Stimulated activated CD8-positive, alpha-beta memory T cell treated with anti-CD3 and anti-CD28 coated beads, Interleukin-15, amount 100 ng/mL, for 24 hours (primary cell): ENCODE data around the gene SNRPN.
"Not testable (repeated sequence)": the region's sequence is repeated elsewhere in the genome, so short reads cannot be mapped to it uniquely, and the experiment has no call there.

Experiments used
- DNase-seq: peaks from one replicate; pipeline ENCODE4 v3.0.0-alpha.2; 2020; ENCODE audit warnings: low read depth

SNRPN gene

DNA sequence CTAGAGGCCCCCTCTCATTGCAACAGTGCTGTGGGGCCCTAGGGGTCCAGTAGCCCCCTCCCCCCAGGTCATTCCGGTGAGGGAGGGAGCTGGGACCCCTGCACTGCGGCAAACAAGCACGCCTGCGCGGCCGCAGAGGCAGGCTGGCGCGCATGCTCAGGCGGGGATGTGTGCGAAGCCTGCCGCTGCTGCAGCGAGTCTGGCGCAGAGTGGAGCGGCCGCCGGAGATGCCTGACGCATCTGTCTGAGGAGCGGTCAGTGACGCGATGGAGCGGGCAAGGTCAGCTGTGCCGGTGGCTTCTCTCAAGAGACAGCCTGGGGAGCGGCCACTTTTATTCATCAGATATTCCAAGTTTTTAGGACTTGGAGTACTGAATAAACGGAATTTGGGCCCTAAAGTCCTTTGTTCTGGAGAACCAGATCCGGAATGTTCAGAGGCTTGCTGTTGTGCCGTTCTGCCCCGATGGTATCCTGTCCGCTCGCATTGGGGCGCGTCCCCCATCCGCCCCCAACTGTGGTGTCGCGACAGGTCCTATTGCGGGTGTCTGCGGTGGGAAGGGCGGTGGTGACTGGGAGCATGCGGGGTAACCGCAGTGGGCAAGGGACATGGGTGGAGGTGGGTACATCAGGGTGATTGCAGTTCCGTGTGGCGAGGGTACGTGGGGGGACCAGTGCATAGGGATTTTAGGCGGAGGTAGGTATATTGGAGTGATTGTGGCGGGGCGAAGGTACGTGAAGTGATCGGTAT lies at the start of gene SNRPN, which contains the start of gene SNURF:
Gene SNRPN, plus strand, starts transcription at position 205 of the 748 bp plus-strand sequence. CDS start 19,467 bp downstream, outside the sequence.
Gene SNURF, plus strand, starts transcription at position 205 of the 748 bp plus-strand sequence. Its CDS starts 62 bp downstream, at position 267.
- DNase-seq: peak; percentile 30

DNA sequence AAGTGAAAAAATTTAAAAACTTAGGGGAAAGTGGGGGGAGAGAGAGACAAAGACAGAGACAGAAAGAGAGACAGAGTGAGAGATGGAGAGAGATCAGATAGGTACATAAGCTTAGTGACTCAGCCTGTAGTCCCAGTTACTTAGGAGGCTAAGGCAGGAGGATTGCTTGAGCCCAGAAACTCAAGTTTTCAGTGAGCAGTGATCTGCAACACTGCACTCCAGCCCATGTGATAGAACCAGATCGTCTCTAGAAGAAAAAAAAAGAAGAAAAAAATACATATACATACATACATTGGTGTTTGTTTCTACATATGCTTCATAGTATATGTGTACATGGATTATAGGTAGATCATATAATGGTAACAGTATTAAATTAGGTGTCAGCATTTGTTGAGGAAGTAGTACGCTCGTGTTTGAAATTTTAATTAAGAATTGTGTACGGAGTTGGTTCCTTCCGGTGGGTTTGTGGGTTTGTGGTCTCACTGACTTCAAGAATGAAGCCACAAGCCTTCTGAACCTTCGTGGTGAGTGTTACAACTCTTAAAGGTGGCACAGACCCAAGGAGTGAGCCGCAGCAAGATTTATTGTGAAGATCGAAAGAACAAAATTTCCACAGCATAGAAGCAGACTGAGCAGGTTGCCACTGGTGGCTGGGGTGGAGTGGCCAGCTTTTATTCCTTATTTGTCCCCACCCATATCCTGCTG lies 38.3 kb upstream of the SNRPN start:
- no peak for DNase-seq

GRCh38 chr15:24917431-24917830 lies 37.4 kb upstream of the SNRPN start:
- no peak for DNase-seq

DNA sequence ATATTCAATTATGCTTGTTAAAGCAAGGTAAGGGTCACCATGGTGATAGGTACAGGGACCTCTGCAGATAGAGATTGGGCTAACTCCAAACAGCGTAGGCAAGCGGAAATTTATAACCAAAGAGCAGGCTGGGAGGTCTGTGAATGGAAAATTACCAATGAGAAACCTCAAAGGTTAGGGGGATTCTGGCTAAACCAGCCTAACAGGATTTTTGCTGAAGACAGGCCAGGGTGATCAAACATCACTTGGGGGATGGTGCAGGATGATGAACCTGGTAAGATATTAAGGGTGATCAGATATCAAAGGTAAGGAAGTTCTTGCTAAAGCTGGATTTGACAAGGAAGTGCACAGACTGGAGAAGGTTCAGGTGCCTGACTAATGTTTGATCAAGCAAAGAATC lies 35.3 kb upstream of the SNRPN start:
- DNase-seq: no peak

- DNase-seq: not testable (repeated sequence)
Measured at GRCh38 chr15:24922781-24923180, 32.0 kb upstream of the SNRPN start.

- DNase-seq: no peak
Measured at GRCh38 chr15:24924153-24924552, 30.6 kb upstream of the SNRPN start.

DNA sequence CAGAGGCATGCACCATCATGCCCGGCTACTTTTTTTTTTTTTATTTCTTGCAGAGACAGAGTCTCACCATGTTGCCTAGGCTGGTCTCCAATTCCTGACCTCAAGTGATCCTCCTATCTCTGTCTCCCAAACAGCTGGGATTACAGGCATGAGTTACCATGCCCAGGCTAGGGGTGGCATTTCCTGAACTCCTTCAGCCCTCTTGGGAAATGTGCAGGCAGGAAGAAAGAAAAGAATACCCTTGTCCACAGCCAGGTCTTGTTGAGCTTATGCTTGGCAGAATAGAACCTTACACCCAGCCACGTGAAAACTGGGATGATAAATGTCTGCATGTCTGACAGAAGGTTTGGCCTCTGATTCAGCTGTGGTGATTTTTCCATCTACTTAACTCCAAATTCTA lies 30.2 kb upstream of the SNRPN start:
- no peak for DNase-seq

DNA sequence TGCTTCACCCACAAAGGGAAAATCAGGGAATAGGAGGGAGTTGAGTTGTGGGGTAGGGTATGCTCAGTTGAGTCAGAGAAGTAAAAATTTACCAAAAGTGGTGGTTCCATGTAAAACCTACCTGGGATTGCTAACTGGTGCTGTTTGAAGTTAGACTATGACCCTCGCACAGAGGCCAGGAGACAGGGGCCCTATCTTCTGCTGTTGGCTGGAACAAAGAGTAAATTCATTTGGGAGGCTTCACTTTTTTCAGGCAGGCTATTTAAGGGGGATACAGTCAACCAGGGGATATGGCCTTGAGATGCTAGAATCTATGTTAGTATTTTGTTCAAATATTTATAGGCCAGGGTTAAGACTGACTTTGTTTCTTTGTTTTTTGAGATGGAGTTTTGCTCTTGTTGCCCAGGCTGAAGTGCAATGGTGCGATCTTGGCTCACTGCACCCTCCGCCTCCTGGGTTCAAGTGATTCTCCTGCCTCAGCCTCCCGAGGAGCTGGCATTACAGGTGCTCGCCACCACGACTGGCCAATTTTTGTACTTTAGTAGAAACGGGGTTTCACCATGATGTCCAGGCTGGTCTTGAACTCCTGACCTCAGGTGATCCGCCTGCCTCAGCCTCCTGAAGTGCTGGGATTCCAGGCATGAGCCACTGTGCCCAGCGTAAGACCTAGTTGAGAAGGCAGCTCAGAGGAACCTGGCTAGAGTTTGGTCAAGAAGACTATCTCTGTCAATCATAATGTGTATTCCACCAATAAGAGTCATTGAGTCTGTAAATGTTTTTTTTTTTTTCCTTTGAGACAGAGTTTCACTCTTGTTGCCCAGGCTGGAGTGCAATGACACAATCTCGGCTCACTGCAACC lies 22.7 kb upstream of the SNRPN start:
- DNase-seq: not testable (repeated sequence)

GRCh38 chr15:24933716-24934115 lies 21.1 kb upstream of the SNRPN start:
- no peak for DNase-seq

- not testable (repeated sequence) for DNase-seq
Measured at GRCh38 chr15:24938224-24938623, 16.6 kb upstream of the SNRPN start.

DNA sequence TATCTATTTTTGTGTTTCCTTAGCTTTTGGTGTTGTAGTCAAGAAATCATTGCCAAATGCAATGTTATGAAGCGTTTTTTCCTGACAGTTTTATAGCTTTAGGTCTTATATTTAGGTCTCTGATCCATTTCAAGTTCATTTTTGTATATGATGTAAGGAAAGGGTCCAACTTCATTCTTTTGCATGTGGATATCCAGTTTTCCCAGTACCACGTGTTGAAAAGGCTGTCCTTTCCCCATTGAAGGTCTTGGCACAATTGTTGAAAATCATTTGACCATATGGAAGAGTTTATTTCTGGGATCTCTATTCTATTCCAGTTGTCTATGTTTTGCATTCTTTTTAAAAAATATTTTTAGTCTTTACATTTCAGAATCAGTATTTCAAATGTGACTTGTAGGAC lies 14.6 kb upstream of the SNRPN start:
- no peak for DNase-seq

- DNase-seq: no peak
Measured at GRCh38 chr15:24943361-24943760, 11.4 kb upstream of the SNRPN start.

DNA sequence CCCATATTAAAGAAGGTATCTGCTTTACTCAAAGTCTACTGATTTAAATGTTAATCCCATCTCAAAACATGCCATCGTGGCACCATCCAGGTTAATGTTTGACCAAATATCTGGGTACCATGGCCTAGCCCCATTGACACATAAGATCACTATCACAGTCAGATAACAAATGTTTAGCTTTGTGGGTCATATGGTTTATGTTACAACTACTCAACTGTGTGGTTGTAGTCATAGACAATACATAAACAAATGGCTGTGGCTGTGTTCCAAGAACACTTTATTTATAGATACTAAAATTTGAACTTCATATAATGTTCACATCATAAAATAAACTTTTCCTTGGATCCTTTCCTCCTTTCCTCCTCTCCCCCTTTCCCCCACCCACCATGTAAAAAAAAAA lies 9.8 kb upstream of the SNRPN start:
- no peak for DNase-seq

DNA sequence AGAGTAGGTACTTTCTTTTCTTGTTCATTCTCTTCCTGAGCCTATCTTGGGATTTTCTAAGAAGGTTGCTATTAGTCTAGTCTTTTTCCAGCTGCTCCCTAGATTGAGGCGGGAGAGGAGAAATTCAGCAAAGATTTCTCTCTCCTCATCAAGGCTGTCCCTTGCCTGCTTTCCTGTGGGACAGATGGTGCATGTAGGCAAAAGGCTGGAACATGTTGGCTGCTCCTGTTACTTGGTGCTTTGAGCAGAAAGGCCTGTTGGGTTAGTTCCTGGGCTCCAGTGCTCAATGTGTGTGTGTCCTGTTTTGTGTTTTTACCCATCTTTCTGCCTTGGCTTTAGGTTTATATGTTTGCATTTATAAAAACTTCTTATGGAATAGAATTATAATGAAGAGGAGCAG lies 9.1 kb upstream of the SNRPN start:
- DNase-seq: no peak

DNA sequence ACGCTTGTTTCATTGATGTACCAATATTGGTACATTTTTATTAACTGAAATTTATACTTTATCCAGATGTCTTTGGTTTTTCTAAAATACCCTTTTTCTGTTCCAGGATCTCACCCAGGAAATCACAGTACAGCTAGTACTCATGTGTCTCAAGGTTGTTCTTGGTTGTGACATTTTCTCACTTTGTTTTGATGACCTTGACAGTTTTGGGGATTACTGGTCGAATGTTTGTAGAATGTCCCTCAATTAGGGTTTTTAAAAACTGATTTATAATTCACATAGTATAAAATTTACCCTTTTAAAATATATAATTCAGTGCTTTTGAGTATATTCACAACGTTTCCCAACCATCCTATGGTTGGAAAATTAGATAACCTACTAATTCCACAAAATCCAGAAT lies 6.3 kb upstream of the SNRPN start:
- no peak for DNase-seq

DNA sequence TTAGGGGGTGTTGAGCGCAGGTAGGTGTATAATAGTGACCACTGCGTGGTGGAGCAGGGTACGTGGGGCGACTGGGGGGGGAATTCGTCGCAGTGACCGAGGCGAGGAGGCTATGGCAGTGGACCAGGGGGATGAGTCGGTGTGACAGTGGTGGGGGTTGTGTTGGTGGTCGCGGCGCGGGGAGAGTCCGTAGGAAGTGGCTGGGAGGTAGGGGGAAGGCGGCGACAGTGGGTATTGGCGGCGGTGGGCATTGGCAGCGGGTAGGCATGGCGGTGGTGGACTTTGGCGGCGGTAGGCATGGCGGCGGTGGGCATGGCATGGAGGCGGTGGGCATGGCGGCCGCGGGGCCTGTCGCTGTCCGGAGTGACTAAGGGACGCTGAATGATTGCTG lies 739 bp downstream of the SNRPN start:
- no peak for DNase-seq

DNA sequence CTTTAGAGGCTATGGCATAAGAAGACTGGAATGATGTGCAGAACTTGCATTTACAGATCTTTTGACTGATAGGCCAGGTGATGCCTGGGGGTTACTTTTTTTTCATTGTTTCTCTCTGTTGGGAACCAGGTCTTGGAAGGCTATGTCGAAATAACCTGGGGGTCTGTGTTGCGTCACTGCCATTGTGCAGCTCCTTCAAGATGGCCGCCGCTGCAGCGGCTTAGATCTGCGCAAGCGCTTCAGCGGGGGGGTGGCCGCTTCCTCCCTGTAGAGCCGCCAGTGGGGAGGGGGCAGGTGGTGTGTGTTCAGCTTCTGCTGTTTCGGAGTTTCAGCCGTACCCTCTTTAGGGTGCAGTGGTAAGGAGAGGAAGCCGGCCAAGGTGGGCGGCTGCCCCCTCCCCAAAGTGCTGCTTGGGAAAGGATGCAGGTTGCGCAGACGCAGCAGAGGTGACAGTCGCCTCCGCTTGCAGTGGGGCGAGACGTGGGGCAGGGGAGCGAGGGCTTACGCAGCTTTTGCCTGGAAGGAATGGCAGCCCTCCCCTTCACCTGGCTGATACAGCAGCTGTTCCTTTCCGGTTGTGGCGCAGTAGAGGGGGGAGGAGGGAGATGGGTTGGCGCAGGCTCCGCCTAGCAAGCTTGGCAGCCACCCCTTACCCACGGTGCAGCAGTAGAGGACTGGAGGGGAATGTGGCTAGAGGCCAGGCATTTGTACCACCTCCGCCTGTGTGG lies 1.5 kb downstream of the SNRPN start:
- DNase-seq: peak; percentile 26

GRCh38 chr15:24957691-24958090 lies 2.9 kb downstream of the SNRPN start:
- no peak for DNase-seq

GRCh38 chr15:24961967-24962366 lies 7.2 kb downstream of the SNRPN start:
- DNase-seq: no peak

- DNase-seq: no peak
Measured at GRCh38 chr15:24962880-24963279, 8.1 kb downstream of the SNRPN start.

GRCh38 chr15:24966364-24967103 lies 11.7 kb downstream of the SNRPN start:
- no peak for DNase-seq
